GM19239 (cell line): ENCODE data around the gene A3GALT2.
A peak's percentile ranks its signal among the peaks of the same experiment; 100 is the strongest.
"Not testable (repeated sequence)": the region's sequence is repeated elsewhere in the genome, so short reads cannot be mapped to it uniquely, and the experiment has no call there.

Experiments used
- DNase-seq: peaks from one replicate; pipeline ENCODE4 v3.0.0; 2011; ENCODE audit warnings: low spot score; ENCODE audit not compliant: insufficient read length
- FAIRE-seq: peaks from 2 replicates; lab custom pipeline; 2011; peaks lifted over from hg19 to GRCh38; lab: Jason Lieb, UNC

Gene A3GALT2

GRCh38 chr1:33317946-33318345 is 3.0 kb downstream of the A3GALT2 start:
- DNase-seq = no peak
- FAIRE-seq = no peak

DNA sequence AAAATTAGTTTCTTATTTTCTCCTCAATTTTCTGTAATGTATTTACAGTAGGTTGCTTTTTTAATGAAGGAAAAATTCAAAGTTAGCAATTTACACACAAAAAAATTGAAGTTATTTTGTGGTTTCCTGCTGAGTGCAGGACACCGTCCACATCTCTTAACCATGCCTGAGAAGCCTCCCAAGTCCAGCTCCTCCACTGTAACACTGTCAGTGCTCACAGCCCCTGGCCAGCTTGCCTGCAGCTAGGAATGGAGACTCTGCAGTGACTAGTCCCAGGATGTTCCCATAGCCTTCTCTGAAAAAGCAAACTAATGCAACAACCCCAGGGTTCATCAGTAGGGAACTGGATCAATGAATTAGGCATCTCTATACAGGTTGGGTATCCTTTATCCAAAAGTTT is 3.5 kb downstream of the A3GALT2 start:
- FAIRE-seq (no peak), DNase-seq (no peak)

GRCh38 chr1:33316601-33317000 is 4.3 kb downstream of the A3GALT2 start:
- FAIRE-seq = no peak

DNA sequence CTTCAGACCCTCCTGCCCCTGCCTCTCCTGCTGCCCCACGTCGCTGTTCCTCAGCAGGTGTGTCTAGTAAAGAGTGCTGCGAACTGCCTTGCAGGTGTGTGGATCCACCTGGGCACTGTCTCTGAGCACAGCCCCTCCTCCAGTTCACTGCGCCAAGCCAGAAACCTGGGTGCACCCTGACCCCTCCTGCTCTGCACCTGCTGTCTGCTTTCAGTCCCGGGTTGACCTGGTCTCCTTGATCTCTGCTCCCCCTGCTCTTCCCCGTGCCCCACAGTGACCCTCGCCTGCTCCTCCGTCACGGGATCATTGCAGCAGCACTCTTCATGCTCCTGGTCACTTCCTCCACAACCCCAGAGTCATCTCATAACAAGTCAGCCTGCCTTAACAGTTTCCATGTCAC is 6.5 kb downstream of the A3GALT2 start:
- FAIRE-seq (no peak), DNase-seq (no peak)

More at GRCh38 chr1:33316601-33317000, 4.3 kb downstream of the A3GALT2 start:
- no peak for DNase-seq

DNA sequence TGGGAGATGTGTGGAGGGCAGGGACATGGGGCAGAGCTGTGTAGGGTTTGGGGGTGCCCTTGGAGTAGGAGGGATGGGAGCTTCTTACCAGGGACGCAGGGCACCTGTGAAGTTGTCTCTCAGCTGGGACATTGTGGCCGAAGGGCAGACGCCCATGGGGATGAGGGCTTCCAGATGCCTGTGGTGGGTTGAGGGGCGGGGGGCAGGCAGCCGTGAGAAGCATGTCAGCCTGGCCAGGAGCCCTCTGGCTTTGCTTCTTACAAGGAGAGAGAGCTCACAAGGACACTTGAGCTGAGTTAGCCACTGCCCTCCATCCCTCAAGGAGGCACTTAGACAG is 8.5 kb downstream of the A3GALT2 start:
- FAIRE-seq (no peak), DNase-seq (no peak)

DNA sequence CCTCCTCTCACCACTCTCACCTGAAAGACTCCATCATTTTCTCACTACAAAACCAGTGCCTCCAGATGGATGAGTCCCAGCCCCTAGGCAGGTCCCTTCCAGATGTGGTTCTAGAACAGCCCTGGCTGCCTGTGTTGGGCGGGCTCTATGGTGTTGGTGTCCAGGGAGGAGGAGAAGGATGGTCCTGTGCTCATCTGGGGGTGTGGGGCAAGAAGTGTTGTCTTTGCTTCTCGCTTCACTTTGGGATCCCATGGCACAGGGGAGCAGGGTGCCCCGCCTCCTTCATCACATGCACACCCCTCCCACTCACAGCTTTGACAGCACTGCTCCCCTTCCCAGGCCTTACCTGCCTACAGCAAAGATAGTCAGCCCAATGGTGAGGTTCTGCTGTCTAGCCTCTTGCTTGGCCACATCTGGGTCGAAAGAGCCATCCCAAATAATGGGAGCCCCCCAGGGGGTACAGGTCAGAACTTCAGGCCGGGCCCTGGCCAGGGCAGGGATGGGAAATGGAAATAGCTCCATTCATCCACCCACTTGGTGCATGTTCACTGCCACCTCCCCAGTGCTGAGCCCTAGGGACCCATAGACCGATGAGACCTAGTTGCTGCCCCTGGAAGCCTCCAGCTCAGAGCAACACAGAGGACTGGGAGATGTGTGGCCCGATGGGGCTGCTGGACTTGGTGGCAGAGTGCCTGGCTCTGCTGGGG is 9.0 kb downstream of the A3GALT2 start:
- FAIRE-seq (no peak), DNase-seq (no peak)

GRCh38 chr1:33310702-33311101 is 10.2 kb downstream of the A3GALT2 start:
- DNase-seq (no peak), FAIRE-seq (no peak)

- not testable (repeated sequence) for DNase-seq, FAIRE-seq
Observed at GRCh38 chr1:33309351-33309750, 11.5 kb downstream of the A3GALT2 start.

- DNase-seq (no peak), FAIRE-seq (no peak)
Observed at GRCh38 chr1:33307494-33307864, 13.4 kb downstream of the A3GALT2 start.

- DNase-seq (no peak), FAIRE-seq (no peak)
Observed at GRCh38 chr1:33306653-33307493, 14.0 kb downstream of the A3GALT2 start.

DNA sequence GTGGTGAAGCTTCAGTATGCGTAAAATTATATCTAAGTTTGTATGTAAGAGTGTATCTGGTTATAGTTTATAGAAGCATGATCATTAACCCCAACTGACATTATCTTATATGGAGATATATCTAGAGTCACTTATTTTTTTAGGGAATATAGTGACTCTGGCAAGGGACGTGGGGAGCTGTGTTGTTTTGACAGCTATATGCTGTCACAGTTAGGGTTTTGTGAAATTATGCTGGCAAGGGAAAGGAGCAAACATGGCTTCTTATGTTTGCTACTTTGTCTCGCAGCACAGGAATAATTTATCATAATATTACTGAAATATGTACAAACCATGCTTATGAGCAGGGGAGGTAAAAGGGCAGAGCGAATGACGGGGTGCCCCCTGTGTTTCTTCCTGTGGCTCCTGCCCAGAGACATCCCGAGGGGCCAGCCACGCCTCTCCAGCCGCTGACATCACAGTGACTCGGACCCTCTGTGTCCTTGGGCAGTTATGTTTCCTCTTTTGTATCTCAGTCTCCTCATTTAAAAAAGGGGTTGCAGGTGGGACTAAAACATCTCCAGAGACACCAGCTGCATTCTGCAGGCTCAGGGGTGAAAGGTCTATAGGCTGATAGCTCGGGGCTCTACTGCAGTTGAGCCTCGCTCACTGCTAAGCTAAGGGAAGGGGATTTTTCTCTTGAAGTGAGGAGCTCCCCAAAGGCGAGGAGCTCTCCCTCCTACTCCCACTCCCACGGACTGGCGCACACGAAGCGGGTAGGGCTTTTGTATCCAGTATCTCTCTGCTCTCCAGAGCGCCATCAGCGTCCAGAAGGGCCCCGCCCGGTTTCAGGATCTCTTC is 14.9 kb downstream of the A3GALT2 start:
- no peak for FAIRE-seq

DNA sequence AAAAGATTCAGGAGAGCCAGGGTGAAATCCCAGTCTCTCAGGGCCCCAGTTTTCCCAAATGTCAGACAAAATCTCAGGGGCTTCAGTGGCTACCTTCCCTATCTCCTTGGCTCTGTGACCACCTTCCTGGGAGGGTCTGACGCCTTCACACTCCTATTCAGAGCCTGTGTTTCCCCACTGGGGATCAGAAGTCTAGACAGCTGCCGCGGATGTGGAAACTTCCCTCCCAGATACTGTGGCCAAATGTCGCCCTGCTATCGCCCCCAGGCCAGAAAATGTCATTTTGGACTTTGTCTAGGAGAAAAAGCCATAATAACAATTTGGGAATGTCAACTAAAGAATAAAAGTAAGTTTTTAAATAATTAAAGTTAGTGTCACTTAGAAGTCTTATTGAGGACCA is 15.9 kb downstream of the A3GALT2 start:
- no peak for DNase-seq
- FAIRE-seq = no peak

More for the DNA sequence above, 14.9 kb downstream of the A3GALT2 start:
- no peak for DNase-seq

DNA sequence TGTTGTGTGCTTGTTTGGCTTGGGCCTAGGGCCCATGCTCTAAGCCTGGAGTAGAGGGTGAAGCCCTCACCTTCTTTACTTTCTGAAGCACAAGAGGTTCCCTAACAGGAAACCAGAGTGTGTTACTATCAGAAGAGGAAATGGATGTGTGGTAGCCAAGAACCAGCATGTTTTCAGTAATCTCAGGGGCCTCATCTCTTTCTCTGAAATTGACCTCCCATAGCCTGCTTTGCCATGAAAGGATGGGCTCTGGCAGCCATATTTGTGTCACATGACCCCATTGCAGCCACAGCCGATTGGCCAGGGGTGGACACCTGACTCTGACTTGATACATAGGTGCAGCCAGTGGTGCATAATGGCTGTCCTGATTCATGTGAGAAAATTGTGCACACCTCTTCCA is 18.6 kb downstream of the A3GALT2 start:
- DNase-seq = no peak
- no peak for FAIRE-seq

- FAIRE-seq (no peak), DNase-seq (no peak)
Observed at GRCh38 chr1:33301273-33301984, 19.5 kb downstream of the A3GALT2 start.

DNA sequence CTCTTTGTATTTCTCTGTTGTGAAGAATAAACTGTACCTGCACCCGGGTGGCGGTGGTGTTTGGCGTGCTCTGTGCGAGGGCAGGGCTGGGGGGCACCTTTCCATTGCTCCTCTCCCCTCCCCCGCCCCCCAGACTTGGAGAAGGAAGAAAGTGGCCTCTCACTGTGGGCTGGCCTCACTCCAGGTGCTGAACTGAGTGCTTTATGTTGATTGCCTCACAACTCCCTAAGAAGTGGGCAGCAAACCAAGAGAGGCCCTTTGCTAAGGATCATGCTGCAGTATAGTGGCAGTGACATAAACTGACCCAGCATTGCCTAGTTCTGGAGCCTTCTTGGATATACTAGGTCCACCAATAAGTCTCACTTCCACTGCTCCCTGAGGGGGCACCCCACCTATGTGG is 20.2 kb downstream of the A3GALT2 start:
- FAIRE-seq (no peak), DNase-seq (no peak)

GRCh38 chr1:33299461-33300155 is 21.3 kb downstream of the A3GALT2 start:
- DNase-seq (no peak), FAIRE-seq (no peak)

- FAIRE-seq (peak; percentile 89), DNase-seq (peak; percentile 82)
Observed at GRCh38 chr1:33298623-33299277, 22.1 kb downstream of the A3GALT2 start.

- FAIRE-seq = no peak
- no peak for DNase-seq
Observed at GRCh38 chr1:33297911-33298622, 22.8 kb downstream of the A3GALT2 start.
